Right lobe of liver (tissue), 4 donors: ENCODE measurements around the gene KCNJ6.

ENCODE experiments used
- CTCF ChIP-seq, 4 donors: fragments of 200-600 bp in 3 of 4; fragments of 450-650 bp in 1 of 4; IDR thresholded peaks; one replicate each; pipeline versions ENCODE4 v1.5.1 to v1.8.0; 2016 to 2022; ENCODE audit warnings: antibody characterized with exemption in 4 of 4, mild to moderate bottlenecking in 2 of 4
- POLR2A ChIP-seq: fragments of 450-650 bp; IDR thresholded peaks from one replicate; pipeline ENCODE4 v1.6.1; 2017; ENCODE audit warnings: antibody characterized with exemption, mild to moderate bottlenecking
- donor health status: DM: no; HTN: no; CAD: no.
- donor health status: DM: no; HTN: no; CAD: no.
- donor health status: DM: no; HTN: yes; CAD: no.

GRCh38 chr21:37866027-37866426 lies 50.2 kb downstream of the KCNJ6 start:
- TF ChIP-seq POLR2A (no peak), CTCF (IDR thresholded peaks at IDR 0.05) (no peak)
